CD4-positive, alpha-beta T cell (primary cell): ENCODE results near the gene MRAP. TPM values are rescaled to one million over a fixed set of nuclear protein-coding genes. Genes with fewer than 3 reads are reported as not detected.

ENCODE experiments used
- ATAC-seq: fragments of 200-7000 bp; cut with Tn5 transposase; one replicate; pipeline ENCODE4 v1.10.0; 2022; ENCODE audit warnings: mild to moderate bottlenecking; ENCODE audit not compliant: poor library complexity
- CTCF ChIA-PET: fragments of 350-600 bp; sonication (Branson Sonifier 250); formaldehyde crosslinking; loops from one replicate; lab custom pipeline; 2021; ENCODE audit warnings: antibody characterized with exemption, inconsistent platforms; lab: Charles Lee
- POLR2A ChIA-PET: fragments of 350-600 bp; sonication (Branson Sonifier 250); formaldehyde crosslinking; loops from one replicate; lab custom pipeline; 2021; ENCODE audit warnings: antibody characterized with exemption, inconsistent platforms; lab: Charles Lee
- DNase-seq, 14 experiments: peaks; one replicate each; pipeline ENCODE4 v3.0.0-alpha.2; 2013 to 2020; ENCODE audit warnings: mixed read lengths in 2 of 14
- H3K27ac ChIP-seq, 2 donors: one replicate each; pipeline versions ENCODE4 v1.5.1 to v1.7.0; 2013; ENCODE audit warnings: low read length in 2 of 2, low read depth in 1 of 2, mild to moderate bottlenecking in 1 of 2
- H3K27me3 ChIP-seq, 2 experiments: 1 replicate in 1 of 2; 2 replicates in 1 of 2; pipeline versions ENCODE4 v1.6.1 to v1.7.0; 2013; ENCODE audit warnings: low read length in 2 of 2, control low read depth in 1 of 2, mild to moderate bottlenecking in 1 of 2, moderate library complexity in 1 of 2; ENCODE audit not compliant: insufficient read depth in 2 of 2, control insufficient read depth in 1 of 2
- H3K36me3 ChIP-seq: one replicate; pipeline ENCODE4 v1.6.1; 2013; ENCODE audit warnings: low read length, control low read depth; ENCODE audit not compliant: insufficient read depth
- H3K4me1 ChIP-seq: one replicate; pipeline ENCODE4 v1.6.1; 2013; ENCODE audit warnings: low read length, control low read depth; ENCODE audit not compliant: insufficient read depth
- H3K4me3 ChIP-seq: one replicate; pipeline ENCODE4 v1.5.1; 2013; ENCODE audit warnings: mild to moderate bottlenecking, low read length, moderate library complexity
- H3K9me3 ChIP-seq, 2 experiments: 1 replicate in 1 of 2; 2 replicates in 1 of 2; pipeline versions ENCODE4 v1.6.1 to v1.7.0; 2013; ENCODE audit warnings: low read length in 2 of 2, mild to moderate bottlenecking in 2 of 2, control low read depth in 1 of 2, moderate library complexity in 1 of 2; ENCODE audit not compliant: control insufficient read depth in 1 of 2, insufficient read depth in 1 of 2
- H3K27ac Mint-ChIP-seq: one replicate; pipeline ENCODE4 v1.8.0; 2020; ENCODE audit warnings: mixed read lengths
- H3K27me3 Mint-ChIP-seq: one replicate; pipeline ENCODE4 v1.8.0; 2021; ENCODE audit warnings: mixed read lengths
- H3K36me3 Mint-ChIP-seq: one replicate; pipeline ENCODE4 v1.8.0; 2021; ENCODE audit warnings: low read depth, mixed read lengths
- H3K4me1 Mint-ChIP-seq: one replicate; pipeline ENCODE4 v1.8.0; 2021; ENCODE audit warnings: low read depth, mixed read lengths
- H3K4me3 Mint-ChIP-seq: one replicate; pipeline ENCODE4 v1.8.0; 2020; ENCODE audit warnings: mild to moderate bottlenecking, mixed read lengths
- H3K9me3 Mint-ChIP-seq: one replicate; pipeline ENCODE4 v1.8.0; 2020; ENCODE audit warnings: mixed read lengths
- CTCF ChIP-seq: fragments of 200-600 bp; IDR thresholded peaks from one replicate; pipeline ENCODE4 v1.8.0; 2022; ENCODE audit warnings: antibody characterized with exemption, mild to moderate bottlenecking
- intact Hi-C, 2 experiments: fragments of 100-400 bp; cut with DNase I in 1 of 2; cut with micrococcal nuclease in 1 of 2; formaldehyde crosslinking; loops; one replicate each; pipeline versions ENCODE4 v1.15.1 to v1.9.0; 2023 to 2025; cut with DNase I, micrococcal nuclease
- total RNA-seq, 174 experiments: library from RNA in 2 of 174; stranded (reverse) in 2 of 174; gene quantifications; one replicate each; pipeline ENCODE4 v1.2.3 and lab custom pipeline; 2021 to 2026

The MRAP gene
- total RNA-seq, 2 experiments from 2014 or later: not detected

GRCh38 chr21:32278103-32278502 is 20.6 kb upstream of the MRAP start:
- Histone ChIP-seq H3K4me1 (peaks cover 20% of the 10 kb centered on the region), H3K9me3 (no peaks in the 10 kb centered on the region), H3K36me3 (peaks cover 10% of the 10 kb centered on the region), H3K27me3 (no peaks in the 10 kb centered on the region), H3K4me3 (peak overlapping the region; percentile 94), H3K27ac (no peak overlapping the region)
- CTCF ChIA-PET: no interaction called here
- no peak for ATAC-seq
- Mint-ChIP-seq H3K9me3 (no peaks in the 10 kb centered on the region), H3K27ac (peak overlapping the region; percentile 94), H3K4me1 (peaks cover 29% of the 10 kb centered on the region), H3K27me3 (no peaks in the 10 kb centered on the region), H3K4me3 (peak overlapping the region; percentile 99), H3K36me3 (peaks cover 22% of the 10 kb centered on the region)
- POLR2A ChIA-PET: no interaction called here
- intact Hi-C loops: loop anchor here (2.0 to 10.0 kb wide), 5 partner anchors 115 to 613 kb away; partner anchors contain the start of genes CFAP298 (in 1 of the 2), SCAF4 (in 1 of the 2) and URB1 (in 1 of the 2)
- peak in 1 of 14 experiments; percentile 9 for DNase-seq
- TF ChIP-seq CTCF: no peak

- intact Hi-C loops: loop anchor here (2.0 to 10.0 kb wide), 5 partner anchors 114 to 614 kb away; partner anchors contain the start of genes CFAP298 (in 1 of the 2), SCAF4 (in 1 of the 2) and URB1 (in 1 of the 2)
- Mint-ChIP-seq H3K9me3 (no peaks in the 10 kb centered on the region), H3K27ac (peak within 1 kb of the TSS; percentile 94), H3K27me3 (no peaks in the 10 kb centered on the region), H3K4me3 (peak within 1 kb of the TSS; percentile 99), H3K4me1 (peaks cover 29% of the 10 kb centered on the region), H3K36me3 (peaks cover 18% of the 10 kb centered on the region)
- TF ChIP-seq CTCF: no peak
- Histone ChIP-seq H3K9me3 (no peaks in the 10 kb centered on the region), H3K36me3 (peaks cover 5% of the 10 kb centered on the region), H3K4me3 (peak within 1 kb of the TSS; percentile 94), H3K27me3 (no peaks in the 10 kb centered on the region), H3K27ac (peak within 1 kb of the TSS in 1 of 2 donors; percentile 26), H3K4me1 (peaks cover 20% of the 10 kb centered on the region)
- CTCF ChIA-PET: no interaction called here
- peak; percentile 92 to 99 (median 97) for DNase-seq
- ATAC-seq: peak; percentile 94
- POLR2A ChIA-PET: interaction anchor here (1.3 kb wide), 1 partner anchor 291 kb away, joined by 3 read pairs; no protein-coding TSS in a partner anchor
These were observed 19.9 kb upstream of the MRAP start, which contains the start of gene MIS18A for GRCh38 chr21:32278518-32279376. MIS18A (minus strand) TSS chr21:32279049; CDS start chr21:32279014, 35 bp downstream.

- Histone ChIP-seq H3K9me3 (no peaks in the 10 kb centered on the region), H3K4me3 (peak overlapping the region; percentile 94), H3K4me1 (peaks cover 20% of the 10 kb centered on the region), H3K27me3 (no peaks in the 10 kb centered on the region), H3K27ac (peak overlapping the region in 1 of 2 donors; percentile 7), H3K36me3 (peaks cover 3% of the 10 kb centered on the region)
- no peak for TF ChIP-seq CTCF
- no peaks in the 10 kb centered on the region for H3K27me3 Mint-ChIP-seq
- H3K27ac Mint-ChIP-seq: peak overlapping the region; percentile 94
- DNase-seq (no peak), ATAC-seq (no peak)
- H3K4me3 Mint-ChIP-seq: peak overlapping the region; percentile 99
- intact Hi-C loops: loop anchor here (2.0 to 10.0 kb wide), 5 partner anchors 113 to 615 kb away; partner anchors contain the start of genes CFAP298 (in 1 of the 2), SCAF4 (in 1 of the 2) and URB1 (in 1 of the 2)
- peaks cover 18% of the 10 kb centered on the region for H3K36me3 Mint-ChIP-seq
- POLR2A ChIA-PET: interaction anchor here (1.3 kb wide), 1 partner anchor 290 kb away, joined by 3 read pairs; no protein-coding TSS in a partner anchor
- peaks cover 29% of the 10 kb centered on the region for H3K4me1 Mint-ChIP-seq
- H3K9me3 Mint-ChIP-seq: no peaks in the 10 kb centered on the region
- CTCF ChIA-PET: no interaction called here
These were observed 19.3 kb upstream of the MRAP start for GRCh38 chr21:32279377-32279680.
